CD14-positive monocyte (primary cell): ENCODE results near the gene MUC6. TPM values are rescaled to one million over a fixed set of nuclear protein-coding genes. Genes with fewer than 3 reads are reported as not detected.

Source experiments
- DNase-seq, 3 donors: peaks; one replicate each; pipeline ENCODE4 v3.0.0-alpha.2; 2011 to 2022
- H2AFZ ChIP-seq: 2 replicates; pipeline ENCODE4 v1.6.0; 2012; ENCODE audit warnings: mild to moderate bottlenecking, low read depth, low read length, inconsistent platforms; ENCODE audit not compliant: insufficient read depth, poor library complexity, severe bottlenecking
- H3K27ac ChIP-seq, 2 donors: 1 replicate in 1 of 2; 2 replicates in 1 of 2; pipeline ENCODE4 v1.5.1; 2012 to 2013; ENCODE audit warnings: low read length in 2 of 2, control low read depth in 1 of 2, inconsistent platforms in 1 of 2, low read depth in 1 of 2, mild to moderate bottlenecking in 1 of 2
- H3K27me3 ChIP-seq, 2 donors: one replicate each; pipeline versions ENCODE4 v1.6.0 to v1.6.1; 2011 to 2013; ENCODE audit warnings: low read length in 2 of 2; ENCODE audit not compliant: control insufficient read depth in 2 of 2, insufficient read depth in 2 of 2
- H3K36me3 ChIP-seq, 2 donors: replicated peaks in 1 of 2; 1 replicate in 1 of 2; 2 replicates in 1 of 2; pipeline versions ENCODE4 v1.5.1 to v1.6.1; 2012 to 2013; ENCODE audit warnings: low read length in 2 of 2, control low read depth in 1 of 2, inconsistent platforms in 1 of 2, mild to moderate bottlenecking in 1 of 2; ENCODE audit not compliant: insufficient read depth in 2 of 2, control insufficient read depth in 1 of 2
- H3K4me1 ChIP-seq, 2 donors: 1 replicate in 1 of 2; 2 replicates in 1 of 2; pipeline versions ENCODE4 v1.5.1 to v1.6.1; 2012 to 2013; ENCODE audit warnings: low read length in 2 of 2, control low read depth in 1 of 2, inconsistent platforms in 1 of 2, mild to moderate bottlenecking in 1 of 2, moderate library complexity in 1 of 2; ENCODE audit not compliant: insufficient read depth in 2 of 2, control insufficient read depth in 1 of 2
- H3K4me2 ChIP-seq: replicated peaks from 2 replicates; pipeline ENCODE3; 2012; ENCODE audit warnings: low read length, moderate library complexity, mild to moderate bottlenecking; ENCODE audit not compliant: poor library complexity, severe bottlenecking; ENCODE audit errors: extremely low read depth
- H3K4me3 ChIP-seq, 3 experiments: fragments of 200-600 bp in 1 of 3; sonication (generic) in 1 of 3; replicated peaks in 1 of 3; 1 replicate in 2 of 3; 2 replicates in 1 of 3; pipeline ENCODE4 v1.5.1; 2011 to 2013; ENCODE audit warnings: low read length in 3 of 3, mild to moderate bottlenecking in 3 of 3, control low read depth in 2 of 3, low read depth in 2 of 3, inconsistent platforms in 1 of 3, moderate library complexity in 1 of 3
- H3K79me2 ChIP-seq: 2 replicates; pipeline ENCODE4 v1.6.0; 2012; ENCODE audit warnings: mild to moderate bottlenecking, control low read depth, inconsistent platforms, low read length, moderate library complexity; ENCODE audit not compliant: insufficient read depth
- H3K9ac ChIP-seq: 2 replicates; pipeline ENCODE4 v1.6.0; 2017; ENCODE audit warnings: low read length, mild to moderate bottlenecking; ENCODE audit not compliant: insufficient read depth, poor library complexity, severe bottlenecking
- H3K9me3 ChIP-seq, 2 donors: replicated peaks in 1 of 2; 1 replicate in 1 of 2; 2 replicates in 1 of 2; pipeline versions ENCODE4 v1.5.1 to v1.6.1; 2012 to 2013; ENCODE audit warnings: low read length in 2 of 2, control low read depth in 1 of 2; ENCODE audit not compliant: control insufficient read depth in 1 of 2, insufficient read depth in 1 of 2
- H4K20me1 ChIP-seq: 2 replicates; pipeline ENCODE4 v1.6.0; 2012; ENCODE audit warnings: mild to moderate bottlenecking, low read length, control low read depth, moderate library complexity; ENCODE audit not compliant: insufficient read depth
- H3K27ac Mint-ChIP-seq, 7 donors: one replicate each; pipeline ENCODE4 v1.8.0; 2020; ENCODE audit warnings: mild to moderate bottlenecking in 7 of 7, mixed read lengths in 7 of 7, moderate library complexity in 6 of 7, inconsistent platforms in 2 of 7
- H3K27me3 Mint-ChIP-seq, 3 donors: one replicate each; pipeline ENCODE4 v1.8.0; 2021 to 2022; ENCODE audit warnings: low read depth in 3 of 3, mild to moderate bottlenecking in 3 of 3, mixed read lengths in 3 of 3, moderate library complexity in 3 of 3, inconsistent platforms in 1 of 3
- H3K36me3 Mint-ChIP-seq, 2 donors: one replicate each; pipeline ENCODE4 v1.8.0; 2020; ENCODE audit warnings: mixed read lengths in 2 of 2, inconsistent platforms in 1 of 2, mild to moderate bottlenecking in 1 of 2
- H3K4me1 Mint-ChIP-seq: one replicate; pipeline ENCODE4 v1.8.0; 2020; ENCODE audit warnings: mild to moderate bottlenecking, mixed read lengths
- H3K4me3 Mint-ChIP-seq, 2 donors: one replicate each; pipeline ENCODE4 v1.8.0; 2020; ENCODE audit warnings: mild to moderate bottlenecking in 2 of 2, mixed read lengths in 2 of 2, moderate library complexity in 1 of 2
- H3K9me3 Mint-ChIP-seq, 7 donors: one replicate each; pipeline ENCODE4 v1.8.0; 2020 to 2022; ENCODE audit warnings: mixed read lengths in 7 of 7, mild to moderate bottlenecking in 6 of 7, moderate library complexity in 6 of 7, inconsistent platforms in 2 of 7
- WGBS: methylation state at CpG from one replicate; pipeline ENCODE4 v1.1.5; 2013; ENCODE audit warnings: missing lambda C conversion rate; ENCODE audit not compliant: insufficient coverage; 5-methylcytosine and 5-hydroxymethylcytosine counted together
- intact Hi-C, 2 donors: fragments of 100-400 bp; cut with micrococcal nuclease; formaldehyde crosslinking; loops; one replicate each; pipeline versions ENCODE4 v1.15.0 to v1.15.1; 2023
- polyA plus RNA-seq, 3 donors: library from polyadenylated mRNA; depleted of rRNA in 1 of 3; unstranded in 2 of 3; stranded (reverse) in 1 of 3; fragments of 300-500 nt in 2 of 3; fragments of >200 nt in 1 of 3; fragmentation: Illumina TruSeq in 2 of 3; gene quantifications; 1 replicate in 2 of 3; 2 replicates in 1 of 3; pipeline ENCODE4 v1.2.3, GENCODE V29; 2012 to 2021
- TF ChIP-seq, protein P1 (sequence below): fragments of 200-600 bp; IDR thresholded peaks from one replicate; pipeline ENCODE4 v1.8.0; 2022; ENCODE audit warnings: antibody characterized with exemption, mild to moderate bottlenecking

Gene MUC6
- polyA plus RNA-seq, 3 donors: not detected

DNA sequence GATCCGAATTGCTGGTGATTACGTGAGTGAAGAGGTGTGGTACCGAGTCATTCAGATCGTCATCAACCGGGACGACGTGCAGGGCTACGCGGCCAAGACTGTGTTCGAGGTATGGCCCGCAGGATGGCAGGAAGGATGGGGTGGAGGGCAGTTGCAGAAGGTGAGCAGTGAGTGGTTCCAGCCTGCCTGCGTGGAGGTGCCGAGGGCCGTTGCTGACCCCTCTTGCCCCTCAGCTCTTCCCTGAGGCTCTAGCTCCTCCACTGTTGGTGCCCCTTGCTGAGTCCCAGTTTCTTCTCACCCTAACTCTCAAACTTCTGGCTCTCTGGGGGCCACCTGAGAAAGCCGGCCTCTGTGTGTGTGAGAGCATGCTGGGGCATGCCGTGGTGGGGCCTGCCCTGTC lies 43.9 kb downstream of the MUC6 start:
- WGBS: 99% methylated on average over 15 of the region's 16 CpGs
- Histone ChIP-seq H3K79me2 (no peaks in the 10 kb centered on the region), H3K27me3 (no peaks in the 10 kb centered on the region), H3K4me1 (no peaks in the 10 kb centered on the region), H3K9ac (no peak overlapping the region), H3K36me3 (peaks cover 73 to 90% of the 10 kb centered on the region in 2 donors), H2AFZ (no peak overlapping the region), H4K20me1 (peaks cover 28% of the 10 kb centered on the region), H3K4me2 (no peak overlapping the region), H3K4me3 (no peak overlapping the region), H3K9me3 (peaks cover 0 to 4% of the 10 kb centered on the region in 2 donors), H3K27ac (no peak overlapping the region)
- no peak overlapping the region for H3K4me3 Mint-ChIP-seq
- H3K9me3 Mint-ChIP-seq: peaks cover 0 to 2% (median 0%) of the 10 kb centered on the region in 7 donors
- intact Hi-C loops: no loop called here
- H3K36me3 Mint-ChIP-seq: peaks cover 69 to 91% of the 10 kb centered on the region in 2 donors
- peaks cover 0 to 1% (median 0%) of the 10 kb centered on the region in 3 donors for H3K27me3 Mint-ChIP-seq
- DNase-seq: no peak
- peaks cover 5% of the 10 kb centered on the region for H3K4me1 Mint-ChIP-seq
- H3K27ac Mint-ChIP-seq: peak overlapping the region in 1 of 7 donors; percentile 70
- TF ChIP-seq, protein P1, sequence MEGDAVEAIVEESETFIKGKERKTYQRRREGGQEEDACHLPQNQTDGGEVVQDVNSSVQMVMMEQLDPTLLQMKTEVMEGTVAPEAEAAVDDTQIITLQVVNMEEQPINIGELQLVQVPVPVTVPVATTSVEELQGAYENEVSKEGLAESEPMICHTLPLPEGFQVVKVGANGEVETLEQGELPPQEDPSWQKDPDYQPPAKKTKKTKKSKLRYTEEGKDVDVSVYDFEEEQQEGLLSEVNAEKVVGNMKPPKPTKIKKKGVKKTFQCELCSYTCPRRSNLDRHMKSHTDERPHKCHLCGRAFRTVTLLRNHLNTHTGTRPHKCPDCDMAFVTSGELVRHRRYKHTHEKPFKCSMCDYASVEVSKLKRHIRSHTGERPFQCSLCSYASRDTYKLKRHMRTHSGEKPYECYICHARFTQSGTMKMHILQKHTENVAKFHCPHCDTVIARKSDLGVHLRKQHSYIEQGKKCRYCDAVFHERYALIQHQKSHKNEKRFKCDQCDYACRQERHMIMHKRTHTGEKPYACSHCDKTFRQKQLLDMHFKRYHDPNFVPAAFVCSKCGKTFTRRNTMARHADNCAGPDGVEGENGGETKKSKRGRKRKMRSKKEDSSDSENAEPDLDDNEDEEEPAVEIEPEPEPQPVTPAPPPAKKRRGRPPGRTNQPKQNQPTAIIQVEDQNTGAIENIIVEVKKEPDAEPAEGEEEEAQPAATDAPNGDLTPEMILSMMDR: no peak

DNA sequence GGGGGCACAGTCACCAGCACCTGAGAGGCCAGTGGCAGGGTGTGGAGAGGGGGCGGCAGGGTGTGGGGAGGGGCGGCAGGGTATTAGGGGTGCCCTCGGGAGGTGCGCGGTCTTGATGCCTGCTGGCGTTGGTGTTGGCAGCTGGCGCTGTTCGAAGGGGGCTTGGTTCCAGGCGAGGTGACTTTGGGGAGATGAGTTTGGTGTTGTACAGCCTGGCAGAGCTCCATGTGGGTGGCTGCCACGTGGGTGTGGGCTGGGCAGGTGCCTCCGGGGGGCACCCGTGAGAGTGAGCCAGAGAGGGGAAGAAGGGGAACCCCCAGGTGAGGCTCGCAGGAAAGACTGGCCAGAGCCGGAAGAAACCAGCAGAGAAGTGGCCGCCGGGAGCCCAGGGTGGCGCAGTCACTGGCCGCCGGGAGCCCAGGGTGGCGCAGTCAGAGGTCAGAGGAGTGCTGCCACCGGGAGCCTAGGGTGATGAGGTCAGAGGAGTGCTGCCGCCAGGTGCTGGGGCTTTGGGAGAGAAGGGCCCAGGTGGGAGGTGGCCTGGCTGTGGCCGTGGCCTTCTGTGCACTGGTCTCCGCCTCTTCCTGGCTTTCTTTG lies 44.7 kb downstream of the MUC6 start:
- H2AFZ ChIP-seq: no peak overlapping the region

More for the DNA sequence above, 44.7 kb downstream of the MUC6 start:
- Histone ChIP-seq H3K4me2 (no peak overlapping the region), H3K27ac (no peak overlapping the region), H4K20me1 (peaks cover 24% of the 10 kb centered on the region), H3K27me3 (no peaks in the 10 kb centered on the region), H3K9ac (no peak overlapping the region), H3K4me3 (no peak overlapping the region), H3K9me3 (peaks cover 0 to 4% of the 10 kb centered on the region in 2 donors), H3K4me1 (no peaks in the 10 kb centered on the region), H3K36me3 (peaks cover 74 to 91% of the 10 kb centered on the region in 2 donors), H3K79me2 (no peaks in the 10 kb centered on the region)
- Mint-ChIP-seq H3K27ac (no peak overlapping the region), H3K9me3 (peaks cover 0 to 2% (median 0%) of the 10 kb centered on the region in 7 donors), H3K4me1 (peaks cover 5% of the 10 kb centered on the region), H3K4me3 (no peak overlapping the region), H3K27me3 (peaks cover 0 to 1% (median 0%) of the 10 kb centered on the region in 3 donors), H3K36me3 (peaks cover 75 to 91% of the 10 kb centered on the region in 2 donors)
- no peak for DNase-seq
- intact Hi-C loops: no loop called here
- TF ChIP-seq, protein P1: no peak
- 74% methylated on average over 18 of the region's 24 CpGs for WGBS
